ENCODE data around the gene PEX10.

PEX10 gene

DNA sequence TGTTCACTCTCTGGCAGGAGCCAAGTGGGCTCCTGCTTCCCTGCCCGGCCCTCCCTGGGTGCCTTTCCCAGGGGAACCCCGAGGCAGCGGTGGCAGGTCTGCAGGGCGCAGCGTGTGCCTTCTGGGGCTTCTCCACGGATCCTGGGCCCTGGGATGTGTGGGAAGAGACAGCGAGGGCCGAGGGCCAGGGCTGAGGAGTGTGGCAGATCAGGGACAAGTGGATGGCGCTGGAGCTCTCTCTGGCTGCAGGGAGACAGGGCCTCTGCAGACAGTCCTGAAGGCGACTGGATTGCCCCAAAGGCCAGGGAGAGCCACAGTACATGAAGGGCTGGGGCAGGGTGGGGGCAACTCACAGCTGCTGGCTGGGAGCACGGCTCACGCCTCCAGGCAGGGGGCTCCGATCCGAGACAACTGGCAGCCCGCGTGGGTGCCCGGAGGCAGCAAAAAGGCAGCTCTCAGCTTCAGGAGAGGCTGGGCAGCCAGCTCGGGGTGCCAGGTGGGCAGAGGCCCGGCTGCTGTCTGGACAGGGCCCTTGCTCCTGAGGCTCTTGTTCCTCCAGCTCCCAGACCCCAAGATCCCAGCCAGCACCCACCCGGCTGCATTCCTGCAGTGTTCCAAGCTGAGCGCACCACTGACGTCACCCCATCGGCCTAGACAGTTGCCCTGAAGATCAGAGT is 37.0 kb downstream of the PEX10 start:
- no peak for DNase-seq (ENCODE audit: low spot score)

DNA sequence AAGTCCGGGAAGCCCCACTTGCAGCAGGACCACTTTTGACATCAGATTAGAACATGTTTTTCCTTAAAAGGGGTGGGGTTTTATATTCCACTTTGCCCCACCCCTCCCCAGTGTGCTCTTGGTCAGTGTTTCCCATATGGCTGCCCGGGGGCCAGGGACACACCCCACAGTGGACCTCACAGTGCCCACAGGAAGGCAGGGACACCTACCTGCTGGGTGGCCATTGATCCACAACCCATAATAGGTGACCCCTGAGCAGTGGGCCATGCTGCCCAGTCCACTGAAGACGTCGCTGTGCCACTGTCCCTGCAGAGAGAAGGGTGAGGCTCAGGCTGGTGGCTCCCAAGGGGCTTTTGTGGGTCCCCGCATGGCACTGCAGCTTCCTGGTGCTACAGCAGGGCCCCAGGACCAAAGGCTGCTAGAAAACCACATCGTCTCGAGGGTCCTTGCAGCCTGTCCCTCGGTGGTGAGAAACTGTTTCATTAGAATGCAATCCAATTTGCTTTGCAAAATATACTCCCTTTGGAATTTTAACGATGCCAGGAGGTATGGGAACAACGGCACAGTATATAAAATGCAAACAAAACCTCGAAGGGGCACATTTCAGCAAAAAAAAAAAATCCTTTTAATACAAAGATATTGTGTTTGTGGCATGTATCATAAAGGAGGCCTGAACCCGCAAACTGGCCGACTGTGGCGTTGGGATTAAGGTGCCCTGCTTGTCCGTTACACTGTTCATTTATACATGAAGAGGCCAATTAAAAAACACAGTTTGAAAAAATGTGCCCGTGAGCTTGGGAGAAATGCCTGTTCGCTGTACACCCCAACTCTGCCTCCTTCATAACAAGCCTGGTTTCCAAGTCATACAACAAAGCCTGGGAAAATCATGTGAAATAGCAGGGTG is 37.9 kb downstream of the PEX10 start:
- DNase-seq (ENCODE audit: low spot score) = no peak

DNA sequence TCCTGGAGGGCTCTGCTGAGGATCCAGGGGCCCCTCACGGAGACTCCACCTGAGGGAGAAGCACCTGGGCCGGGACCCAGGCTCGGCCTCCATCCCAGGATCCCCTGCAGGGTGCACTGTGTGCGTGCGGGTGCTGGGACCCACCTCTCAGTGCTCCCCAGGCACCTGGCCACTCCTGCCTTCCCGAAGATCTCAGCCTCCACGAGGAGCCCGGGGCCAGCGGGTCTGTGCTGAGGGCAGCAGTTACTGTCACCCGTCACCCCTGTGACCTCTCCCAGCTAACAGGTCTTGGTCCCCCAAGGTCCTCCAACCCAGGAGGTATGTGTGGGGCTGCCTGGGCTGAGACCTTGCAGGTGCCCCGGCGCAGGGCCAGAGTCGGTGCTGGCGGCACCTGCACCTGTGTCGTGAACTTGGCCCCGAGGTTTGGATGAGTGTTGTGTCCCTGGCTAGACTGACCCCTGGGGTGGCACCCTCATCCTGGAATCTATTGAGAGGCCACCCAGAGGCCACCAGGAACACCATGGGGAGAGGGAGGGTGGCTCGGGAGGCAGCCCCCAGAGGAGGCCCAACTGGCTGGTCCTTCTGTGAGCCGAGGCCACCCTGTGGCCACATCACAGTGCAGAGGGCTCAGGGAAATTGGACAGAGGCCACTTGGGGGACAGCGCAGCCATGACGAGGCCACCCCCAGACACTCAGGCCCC is 38.7 kb downstream of the PEX10 start:
- DNase-seq (ENCODE audit: low spot score) = no peak

DNA sequence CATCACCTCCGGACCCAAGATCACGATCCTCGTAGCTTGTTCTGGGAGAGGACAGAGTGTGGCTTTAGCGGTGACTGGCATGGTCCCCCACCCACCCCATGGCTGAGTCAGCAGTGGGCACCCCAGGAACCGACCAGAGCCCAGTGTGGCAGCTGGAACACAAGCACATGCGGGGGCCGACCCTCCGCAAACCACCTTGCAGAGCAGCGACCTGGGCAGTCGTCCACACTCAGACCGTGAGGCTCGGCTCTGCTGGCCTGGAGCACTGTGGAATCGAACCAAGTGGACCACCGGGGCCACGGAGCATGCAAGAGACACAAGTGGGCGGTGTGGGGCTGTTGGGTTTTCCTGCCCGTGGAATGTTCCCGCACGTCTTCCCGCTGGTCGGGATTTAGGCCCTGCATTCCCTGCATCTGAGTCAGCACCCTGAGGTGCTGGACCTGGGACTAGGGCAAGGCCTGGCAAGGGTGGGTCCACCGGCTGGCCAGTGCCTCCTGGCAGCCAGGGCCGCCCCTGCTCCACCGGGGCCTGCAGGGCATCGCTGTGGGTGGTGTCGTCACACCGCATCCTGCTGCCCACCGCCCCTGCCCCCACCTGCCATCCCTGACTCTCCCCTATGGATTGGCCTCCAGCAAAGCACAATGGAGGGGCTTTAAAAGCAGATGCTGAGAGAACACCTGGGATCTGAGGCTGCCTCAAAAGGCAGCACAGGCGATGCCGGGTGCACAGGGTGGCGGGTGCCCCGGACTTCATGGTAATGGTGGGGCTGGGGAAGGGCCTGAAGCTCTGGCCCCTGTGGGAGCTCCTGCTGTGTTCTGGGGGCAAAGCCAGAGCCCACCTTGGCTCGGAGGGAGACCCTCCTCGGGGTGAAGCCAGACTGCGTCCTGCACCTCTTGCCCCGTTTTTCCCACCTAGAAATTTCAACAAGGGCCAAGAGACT is 39.5 kb downstream of the PEX10 start:
- no peak for DNase-seq (ENCODE audit: low spot score)

DNA sequence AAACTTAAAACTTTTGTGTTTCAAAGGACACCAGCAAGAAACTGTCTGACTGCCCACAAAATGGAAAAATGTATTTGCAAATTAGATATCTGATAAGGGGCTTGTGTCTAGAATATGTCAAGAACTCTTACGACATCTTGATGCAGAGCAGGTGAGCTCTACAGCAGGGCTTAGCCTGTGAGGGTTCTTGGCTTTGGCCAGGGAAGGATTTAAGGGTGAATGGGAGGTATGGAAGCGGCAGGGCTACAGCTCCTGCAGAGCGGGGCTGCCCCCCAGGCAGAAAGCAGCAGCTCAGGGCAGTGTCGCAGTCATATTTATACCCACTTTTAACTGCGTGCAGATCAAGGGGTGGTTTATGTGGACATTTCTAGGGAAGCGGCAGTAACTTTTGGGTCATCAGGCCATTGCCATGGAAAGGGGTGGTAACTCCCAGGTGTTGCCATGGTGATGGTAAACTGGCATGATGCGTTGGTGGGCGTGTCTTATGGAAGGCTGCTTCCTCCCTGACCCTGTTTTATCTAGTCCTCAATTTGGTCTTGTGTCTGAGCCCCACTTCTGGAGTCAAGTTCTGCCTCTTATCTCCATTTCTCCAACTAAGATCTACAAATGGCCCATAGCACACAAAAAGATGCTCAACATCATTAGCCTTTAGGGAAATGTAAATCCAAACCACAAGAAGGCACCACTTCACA is 44.2 kb downstream of the PEX10 start:
- no peak for DNase-seq (ENCODE audit: low spot score)

DNA sequence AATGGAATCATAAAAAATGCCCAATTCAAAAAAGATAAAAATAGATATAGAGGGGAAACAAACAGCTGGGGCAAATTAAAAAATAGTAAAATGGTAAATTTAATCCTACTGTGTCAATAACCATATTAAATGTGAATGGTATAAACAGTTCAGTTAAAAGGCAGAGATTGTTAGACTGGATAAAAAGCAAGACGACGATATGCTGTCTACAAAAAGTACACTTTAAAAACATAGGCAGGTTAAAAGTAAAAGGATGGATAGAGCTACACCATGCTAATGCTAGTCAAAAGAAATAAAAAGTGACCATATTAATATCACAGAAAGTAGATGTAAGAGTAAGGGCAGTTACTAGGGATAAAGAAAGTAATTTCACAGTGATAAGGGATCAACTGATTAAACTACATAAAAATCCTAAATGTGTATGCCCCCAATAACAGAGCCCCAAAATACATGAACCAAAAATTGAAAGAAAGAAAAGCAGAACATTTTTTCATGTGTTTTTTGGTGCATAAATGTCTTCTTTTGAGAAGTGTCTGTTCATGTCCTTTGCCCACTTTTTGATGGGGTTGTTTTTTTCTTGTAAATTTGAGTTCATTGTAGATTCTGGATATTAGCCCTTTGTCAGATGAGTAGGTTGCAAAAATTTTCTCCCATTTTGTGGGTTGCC is 48.4 kb downstream of the PEX10 start:
- no peak for DNase-seq (ENCODE audit: low spot score)

DNA sequence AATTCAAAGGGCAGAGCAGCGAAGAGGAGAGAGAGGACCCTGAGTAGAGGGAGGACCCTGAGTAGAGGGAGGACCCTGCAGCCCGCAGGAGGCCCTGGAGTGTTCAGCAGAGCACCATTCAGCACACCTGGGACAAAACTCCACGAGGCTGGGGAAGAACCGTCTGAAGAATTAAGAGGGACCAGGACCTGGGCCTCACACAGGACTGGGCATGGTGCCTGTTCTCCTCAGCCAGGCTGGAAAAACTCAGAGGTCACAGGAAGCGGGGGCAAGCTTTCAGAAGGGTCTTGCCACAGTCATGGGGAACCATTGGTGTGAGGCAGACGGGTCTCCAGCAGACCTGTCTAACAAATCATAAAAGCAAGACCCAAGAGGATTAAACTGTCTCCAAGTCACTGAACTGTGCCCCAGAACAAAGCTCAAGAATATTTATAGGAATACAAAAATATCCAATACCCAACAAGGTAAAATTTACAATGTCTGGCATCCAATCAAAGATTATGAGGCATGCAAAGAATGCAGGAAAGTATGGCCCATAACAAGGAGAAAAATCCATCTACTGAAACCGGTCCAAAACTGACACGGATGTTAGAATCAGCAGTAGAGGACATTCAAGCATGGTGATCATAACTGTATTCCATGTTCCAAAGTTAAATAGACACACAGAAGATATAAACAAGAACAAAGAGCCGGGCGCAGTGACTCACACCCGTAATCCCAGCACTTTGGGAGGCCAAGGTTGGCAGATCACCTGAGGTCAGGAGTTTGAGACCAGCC is 51.6 kb downstream of the PEX10 start:
- DNase-seq (ENCODE audit: low spot score) = no peak

DNA sequence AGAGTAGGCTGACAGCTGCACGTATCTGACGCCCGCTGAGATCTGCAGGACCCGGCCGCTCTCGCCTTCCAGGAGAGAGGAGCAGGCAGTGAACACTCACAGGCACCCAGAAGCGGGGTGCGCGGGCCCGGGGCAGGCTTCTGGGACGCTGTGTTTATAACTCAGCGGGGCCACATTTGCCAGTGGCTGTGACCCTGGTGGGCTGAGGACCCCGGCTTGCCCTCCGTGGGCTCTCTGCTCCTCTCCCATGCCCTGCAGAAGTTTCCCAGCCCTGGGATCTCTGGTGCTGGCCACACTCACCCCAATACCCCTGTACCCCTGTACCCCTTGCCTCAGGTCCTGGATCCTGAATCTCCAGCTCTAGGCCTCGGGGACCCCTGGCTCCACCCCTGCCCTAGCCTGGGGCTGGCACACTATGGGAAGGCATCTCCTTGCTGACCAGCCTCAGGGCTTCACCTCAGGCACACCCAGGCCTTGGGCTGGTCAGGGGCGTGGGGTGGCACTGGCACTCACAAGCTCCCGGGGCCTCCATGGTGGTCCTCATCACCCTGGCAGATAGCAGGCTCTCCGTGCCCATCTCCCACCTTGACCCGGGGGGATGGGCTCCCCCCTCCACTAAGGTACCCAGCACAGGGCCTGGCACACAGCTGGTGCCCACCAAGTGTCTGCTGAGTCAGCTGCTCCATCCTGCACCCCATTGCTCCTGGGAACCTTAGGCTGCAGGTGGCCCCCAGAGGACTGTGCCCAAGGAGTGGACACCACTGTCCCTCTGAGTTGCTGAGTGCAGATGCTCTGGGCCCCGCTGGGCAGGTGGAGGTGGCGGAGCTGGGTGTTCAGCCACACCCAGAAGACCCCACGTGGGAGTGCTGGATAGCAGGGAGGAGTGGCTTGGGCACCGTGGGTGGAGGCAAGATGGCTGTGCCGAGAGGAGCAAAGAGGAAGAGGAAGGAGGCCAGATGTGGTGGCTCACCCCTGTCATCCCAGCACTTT is 53.4 kb downstream of the PEX10 start:
- no peak for DNase-seq (ENCODE audit: low spot score)

DNA sequence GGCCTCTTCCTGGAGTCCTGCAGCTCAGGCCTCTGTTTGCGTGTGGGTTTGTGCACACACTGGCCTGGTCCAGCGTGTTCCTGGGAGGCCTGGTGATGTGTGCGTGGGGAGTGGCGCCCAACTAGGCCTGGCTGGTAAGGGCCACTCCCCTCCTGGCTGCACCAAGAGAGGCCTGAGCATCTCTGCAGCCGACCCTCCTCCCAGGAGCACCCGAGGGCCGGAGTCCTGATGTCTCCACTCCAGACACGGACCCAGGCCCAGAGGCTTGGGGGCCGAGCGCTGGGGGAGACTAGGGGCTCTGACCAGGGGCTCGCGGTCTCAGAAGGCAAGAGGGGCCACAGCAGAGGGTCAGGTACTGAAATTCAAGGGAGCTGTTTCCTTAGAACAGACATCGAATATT is 54.3 kb downstream of the PEX10 start:
- no peak for DNase-seq (ENCODE audit: low spot score)

DNA sequence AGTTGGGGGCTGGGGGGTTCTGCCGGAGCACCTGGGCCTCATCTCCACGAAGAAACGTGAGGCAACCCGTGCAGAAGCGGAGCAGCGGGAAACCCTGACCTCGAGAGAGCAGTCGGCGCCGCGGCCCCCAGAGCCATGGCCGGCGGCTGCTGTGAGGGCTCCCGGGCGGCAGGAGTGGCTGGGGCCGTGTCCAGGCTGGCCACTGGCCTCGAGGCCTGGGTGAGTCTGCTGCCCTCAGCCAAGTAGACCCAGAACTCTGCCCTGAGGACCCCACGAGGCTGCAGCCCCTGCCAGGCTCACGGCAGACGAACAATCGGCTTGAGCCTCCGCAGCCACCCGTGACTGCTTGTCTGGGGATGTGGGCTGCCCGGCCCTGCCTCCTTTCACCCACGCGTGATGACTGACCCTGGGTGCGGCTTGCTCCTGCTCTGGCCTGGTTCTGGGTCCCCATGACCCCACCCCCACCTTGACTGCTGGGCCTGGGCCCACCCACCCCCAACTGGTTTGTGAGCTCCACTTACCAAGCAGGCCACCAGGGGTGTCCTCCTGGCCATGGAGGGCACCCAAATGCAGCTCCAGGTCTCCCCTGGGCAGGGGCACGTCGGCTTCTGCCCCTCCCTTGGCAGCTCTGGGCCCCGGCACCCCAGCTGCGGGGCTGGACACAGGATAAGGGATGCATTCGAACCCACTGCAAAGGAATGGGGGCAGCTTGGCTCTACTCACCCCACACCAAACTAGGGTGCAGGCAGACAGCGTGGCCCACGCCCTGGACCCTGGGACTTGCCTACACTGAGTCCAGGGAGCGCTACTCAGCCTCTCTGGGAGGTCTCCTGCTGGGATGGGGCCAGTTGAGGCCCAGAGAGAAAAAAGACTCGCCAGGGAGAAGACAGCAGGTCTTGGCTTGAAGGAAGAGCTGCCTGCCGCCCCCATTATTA is 55.2 kb downstream of the PEX10 start:
- no peak for DNase-seq (ENCODE audit: low spot score)

DNA sequence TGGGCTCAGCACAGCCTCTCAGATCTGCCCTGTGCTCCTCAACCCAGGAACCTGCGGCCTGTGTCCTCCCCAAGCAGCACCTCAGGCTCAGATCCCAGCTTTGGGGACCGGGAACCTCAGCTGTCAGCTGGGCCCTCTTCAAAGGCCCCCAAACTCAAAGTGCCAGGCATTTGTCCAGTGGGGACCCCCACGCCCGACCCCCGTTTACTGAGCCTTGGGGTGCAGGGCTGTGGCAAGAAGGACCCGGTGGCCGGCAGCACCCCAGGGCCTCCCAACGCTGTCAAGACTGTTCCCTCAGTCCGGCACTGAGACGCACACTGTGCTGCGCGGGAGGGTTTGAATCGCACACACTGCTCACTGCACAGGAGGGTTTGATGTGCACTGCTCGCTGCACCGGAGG is 56.0 kb downstream of the PEX10 start:
- no peak for DNase-seq (ENCODE audit: low spot score)

DNA sequence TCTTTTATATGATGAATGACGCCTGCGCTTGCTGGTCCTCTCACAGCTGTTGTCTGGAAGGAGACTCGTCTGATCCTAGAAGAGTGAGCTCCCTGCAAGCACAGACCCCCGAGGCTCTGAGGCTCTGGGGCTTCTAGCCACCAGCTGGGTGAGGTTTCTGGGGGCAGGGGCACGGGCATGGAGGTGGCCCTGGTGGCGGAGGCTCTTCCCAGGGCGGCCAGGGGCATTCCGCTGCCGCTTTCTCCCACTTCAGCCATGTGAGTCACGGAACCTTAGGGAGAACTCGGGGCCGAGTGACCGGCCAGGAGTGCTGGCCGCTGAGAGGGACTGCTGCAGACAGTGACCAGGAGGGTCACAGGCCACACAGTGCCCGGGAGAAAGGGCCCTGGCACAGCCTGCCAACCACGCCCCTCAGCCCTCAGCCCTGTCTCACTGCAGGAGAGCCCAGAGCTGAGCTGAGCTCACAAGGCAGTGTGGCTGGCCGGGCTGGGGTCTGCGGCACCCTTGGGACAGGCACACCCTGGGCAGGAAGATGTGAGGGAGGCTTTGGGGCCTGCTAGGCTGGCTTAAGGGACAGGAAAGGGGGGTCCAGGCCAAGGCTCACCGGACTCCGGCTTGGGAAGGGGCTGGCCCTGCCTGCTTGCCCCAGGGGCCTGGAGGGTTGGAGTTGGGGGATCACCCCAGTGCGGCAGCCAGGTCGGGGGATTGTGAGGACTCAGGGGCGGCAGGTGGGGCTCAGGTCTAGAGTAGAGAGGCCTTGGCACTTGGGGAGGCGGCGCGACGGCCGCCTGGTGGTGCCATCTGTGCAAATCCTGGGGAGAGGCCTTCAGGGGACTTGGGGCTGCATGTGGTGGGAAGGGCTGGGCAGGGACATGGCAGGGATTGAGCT is 56.7 kb downstream of the PEX10 start:
- no peak for DNase-seq (ENCODE audit: low spot score)

DNA sequence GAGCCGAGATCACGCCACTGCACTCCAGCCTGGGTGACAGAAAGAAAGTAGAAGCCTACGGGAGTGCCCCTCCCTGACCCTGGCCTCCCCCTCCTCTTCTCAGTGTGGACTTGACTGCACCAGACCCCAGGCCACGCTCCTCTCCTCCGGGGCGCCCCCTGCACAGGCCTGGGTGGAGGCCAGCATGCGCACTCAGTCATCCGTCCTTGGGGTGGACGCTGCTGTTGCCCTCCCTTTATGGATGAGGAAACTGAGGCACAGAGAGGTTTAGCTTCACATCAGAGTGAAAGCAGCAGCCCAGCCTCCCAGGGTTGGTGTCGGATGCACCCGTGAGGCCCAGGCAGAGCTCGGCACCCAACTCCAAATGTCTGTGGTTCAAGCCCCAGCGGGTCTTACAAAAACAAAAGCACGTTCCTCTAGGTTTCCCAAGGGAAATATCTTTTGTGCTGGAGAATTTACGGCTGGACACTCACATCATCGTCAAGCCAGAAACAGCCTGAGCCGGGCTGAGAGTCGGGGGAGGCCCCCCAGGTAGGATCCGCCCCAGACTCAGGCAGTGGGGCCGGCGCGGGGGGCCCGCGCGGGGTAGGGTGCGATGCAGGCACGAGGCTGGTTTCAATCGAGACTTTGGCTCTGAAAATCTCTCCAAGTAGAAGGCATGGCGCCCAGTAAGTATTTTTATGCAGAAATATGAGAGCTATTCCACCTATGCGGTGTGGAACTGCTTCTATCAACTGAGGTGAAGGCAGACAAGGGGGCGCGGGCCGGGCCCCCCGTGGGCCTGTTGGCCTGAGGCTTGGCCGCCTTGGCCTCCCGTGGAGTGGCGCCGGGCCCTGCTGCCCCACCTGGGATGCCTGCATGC is 57.6 kb downstream of the PEX10 start:
- no peak for DNase-seq (ENCODE audit: low spot score)
